M059J (cell line): ENCODE measurements around the gene JAG2. TPM values are rescaled to one million over a fixed set of nuclear protein-coding genes. Genes with fewer than 3 reads are reported as not detected.
A peak's percentile ranks its signal among the peaks of the same experiment; 100 is the strongest.

Source experiments
- DNase-seq: peaks from one replicate; pipeline ENCODE4 v3.0.0-alpha.2; 2012; ENCODE audit warnings: low read depth
- total RNA-seq: library from RNA; depleted of rRNA; stranded (reverse); fragments of >200 nt; shearing (Covaris generic); gene quantifications from 2 replicates; pipeline ENCODE4 v1.2.3, GENCODE V29; 2014; rRNA removed

Gene JAG2
- 0.15 and 0.44 TPM in 2 replicates for total RNA-seq

GRCh38 chr14:105168496-105168978 lies at the start of gene JAG2:
TSS of gene JAG2 (minus strand) at chr14:105168776. CDS start at chr14:105168420, 356 bp downstream.
- DNase-seq: peak; percentile 22

GRCh38 chr14:105217774-105218173 lies 49.2 kb upstream of the JAG2 start:
- no peak for DNase-seq

GRCh38 chr14:105216490-105217247 lies 48.1 kb upstream of the JAG2 start:
- DNase-seq: no peak

GRCh38 chr14:105215602-105216001 lies 47.0 kb upstream of the JAG2 start:
- DNase-seq: no peak

GRCh38 chr14:105214324-105214915 lies 45.8 kb upstream of the JAG2 start:
- no peak for DNase-seq

- DNase-seq: no peak
Observed at GRCh38 chr14:105213361-105213760, 44.8 kb upstream of the JAG2 start.

- no peak for DNase-seq
Observed at GRCh38 chr14:105212541-105213300, 44.1 kb upstream of the JAG2 start.

GRCh38 chr14:105211758-105212089 lies 43.1 kb upstream of the JAG2 start:
- no peak for DNase-seq

- no peak for DNase-seq
Observed at GRCh38 chr14:105211086-105211757, 42.6 kb upstream of the JAG2 start.

- no peak for DNase-seq
Observed at GRCh38 chr14:105210266-105211025, 41.9 kb upstream of the JAG2 start.

GRCh38 chr14:105209646-105210045 lies 41.1 kb upstream of the JAG2 start:
- no peak for DNase-seq

GRCh38 chr14:105209091-105209490 lies 40.5 kb upstream of the JAG2 start:
- no peak for DNase-seq

- DNase-seq: no peak
Observed at GRCh38 chr14:105208738-105209075, 40.1 kb upstream of the JAG2 start.

- no peak for DNase-seq
Observed at GRCh38 chr14:105207996-105208737, 39.6 kb upstream of the JAG2 start.

- no peak for DNase-seq
Observed at GRCh38 chr14:105207460-105207901, 38.9 kb upstream of the JAG2 start.

- DNase-seq: no peak
Observed at GRCh38 chr14:105206873-105207272, 38.3 kb upstream of the JAG2 start.

- peak; percentile 28 for DNase-seq
Observed at GRCh38 chr14:105205673-105206208, 37.2 kb upstream of the JAG2 start.

GRCh38 chr14:105204931-105205672 lies 36.5 kb upstream of the JAG2 start:
- DNase-seq: no peak

- DNase-seq: peak; percentile 54
Observed at GRCh38 chr14:105204206-105204930, 35.8 kb upstream of the JAG2 start.
